Inflammatory macrophage treated with lipopolysaccharide for 4 hours (primary cell): ENCODE data around the gene TMC1.
"Not testable (repeated sequence)": the region's sequence is repeated elsewhere in the genome, so short reads cannot be mapped to it uniquely, and the experiment has no call there.

Experiments used
- DNase-seq: peaks from one replicate; pipeline ENCODE4 v3.0.0-alpha.2; 2020

Gene TMC1

DNA sequence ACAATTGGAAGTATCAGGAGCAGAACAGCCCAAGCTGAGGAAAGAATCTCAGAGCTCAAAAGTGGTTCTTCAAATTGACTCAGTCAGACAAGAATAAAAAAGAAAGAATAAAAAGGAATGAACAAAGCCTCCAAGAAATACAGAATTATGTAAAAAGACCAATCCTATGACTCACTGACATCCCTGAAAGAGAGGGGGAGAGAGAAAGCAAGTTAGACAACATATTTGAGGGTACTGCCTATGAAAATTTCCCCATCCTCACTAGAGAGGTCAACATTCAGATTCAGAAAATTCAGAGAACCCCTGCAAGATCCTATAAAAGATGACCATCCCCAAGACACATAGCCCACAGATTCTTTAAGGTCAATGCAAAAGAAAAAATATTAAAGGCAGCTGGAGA lies 258.2 kb downstream of the TMC1 start:
- no peak for DNase-seq

DNA sequence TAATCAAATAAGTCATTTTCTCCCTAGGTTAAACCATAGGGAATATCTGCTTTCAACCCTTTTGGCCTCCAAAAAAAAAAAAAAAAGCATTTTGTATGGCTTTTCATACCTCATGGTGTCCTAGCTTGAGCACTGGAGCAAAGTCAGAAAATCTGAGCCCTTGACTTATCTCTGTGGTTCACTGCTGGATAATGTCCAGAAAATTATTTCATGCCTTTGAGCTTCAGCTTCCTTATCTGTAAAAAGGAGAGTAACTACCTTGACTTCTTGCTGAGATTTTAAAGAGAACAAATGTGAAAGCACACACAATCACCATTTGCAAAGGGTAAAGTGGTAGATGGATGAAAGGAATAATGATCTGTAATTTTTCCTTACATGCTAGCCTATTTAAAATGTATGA lies 265.5 kb downstream of the TMC1 start:
- no peak for DNase-seq

DNA sequence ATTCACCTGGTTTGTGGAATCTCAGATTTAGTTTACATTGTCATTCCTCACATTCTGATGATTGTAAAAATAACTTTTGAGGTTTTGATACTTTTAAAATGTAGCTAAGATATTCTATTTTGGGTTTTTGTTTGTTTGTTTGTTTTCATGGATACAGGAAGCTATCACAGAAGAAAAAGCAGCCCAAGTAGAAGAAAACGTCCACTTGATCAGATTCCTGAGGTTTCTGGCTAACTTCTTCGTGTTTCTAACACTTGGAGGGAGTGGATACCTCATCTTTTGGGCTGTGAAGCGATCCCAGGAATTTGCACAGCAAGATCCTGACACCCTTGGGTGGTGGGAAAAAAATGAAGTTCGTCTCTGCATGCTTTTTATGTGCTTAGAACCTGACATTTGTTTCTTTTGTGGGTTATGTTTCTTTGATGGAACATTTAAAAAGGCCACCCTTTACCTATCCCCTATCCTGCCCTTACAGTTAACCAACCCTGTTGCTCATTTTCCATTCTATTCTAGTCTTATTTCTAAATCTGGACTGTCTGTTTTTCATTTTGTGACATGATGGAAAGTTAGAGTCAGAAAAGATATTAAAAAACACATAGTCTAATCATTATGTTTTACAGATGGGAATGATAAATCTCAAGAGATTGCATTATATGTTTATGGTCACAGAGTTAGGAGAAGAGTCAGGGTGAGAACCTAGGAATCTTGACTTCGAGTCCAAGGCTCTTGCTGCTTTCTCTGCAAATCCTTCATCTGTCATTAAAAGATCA lies 267.7 kb downstream of the TMC1 start:
- no peak for DNase-seq

DNA sequence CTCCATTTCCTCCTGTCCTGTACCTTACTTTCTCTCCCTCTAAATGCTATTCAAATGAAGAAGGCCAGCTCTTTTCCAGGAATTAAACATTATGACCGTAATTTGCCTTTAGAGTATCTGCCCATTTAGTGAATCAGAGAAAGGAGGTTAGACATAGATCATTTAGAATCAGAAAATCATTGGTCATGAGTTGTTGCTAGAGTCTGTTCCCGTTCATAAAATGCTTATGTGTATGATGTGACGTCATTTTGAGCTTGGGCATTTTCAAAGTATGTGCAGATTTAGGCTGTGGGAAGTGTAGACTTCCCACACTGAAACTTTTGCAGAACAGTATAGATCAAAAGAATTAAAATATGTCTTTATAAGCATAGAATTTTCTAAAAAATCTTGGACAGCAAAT lies 268.5 kb downstream of the TMC1 start:
- no peak for DNase-seq

DNA sequence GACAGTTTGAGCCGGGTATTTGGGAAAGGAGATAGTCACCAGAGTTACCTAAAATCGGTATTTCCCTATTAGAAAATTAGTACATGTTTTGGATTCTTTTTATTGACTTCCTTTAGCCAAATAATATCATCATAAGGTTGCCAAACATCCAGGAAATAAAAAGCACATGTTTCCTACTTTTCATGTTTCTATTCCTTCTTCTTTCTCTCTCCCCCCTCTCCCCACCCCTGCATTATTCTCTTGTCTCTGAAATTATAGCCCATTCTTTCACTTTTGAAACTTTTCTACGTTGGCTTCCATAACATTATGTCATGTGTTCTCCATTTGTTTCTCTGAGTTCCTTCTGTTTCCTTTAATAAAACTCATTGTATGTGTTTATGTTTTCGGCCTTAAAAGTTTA lies 269.6 kb downstream of the TMC1 start:
- peak; percentile 2 for DNase-seq

DNA sequence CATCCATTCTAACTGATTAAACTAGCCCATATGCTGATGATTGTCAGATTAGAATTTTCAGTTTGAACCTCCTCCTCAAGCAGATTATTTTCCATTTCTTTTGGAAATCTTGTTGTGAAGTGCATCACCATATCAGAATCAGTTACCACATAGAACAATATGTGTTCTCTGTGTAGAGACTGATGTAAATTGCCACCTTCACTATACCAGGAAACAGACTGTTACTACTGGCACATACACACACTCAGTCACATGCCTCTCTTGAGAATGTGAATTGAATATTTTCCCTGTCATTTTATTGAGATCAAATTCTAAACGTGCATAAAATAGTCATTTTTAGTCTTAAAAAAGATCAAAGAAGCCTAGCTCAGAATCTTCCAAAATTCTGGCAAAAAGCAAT lies 270.0 kb downstream of the TMC1 start:
- no peak for DNase-seq

DNA sequence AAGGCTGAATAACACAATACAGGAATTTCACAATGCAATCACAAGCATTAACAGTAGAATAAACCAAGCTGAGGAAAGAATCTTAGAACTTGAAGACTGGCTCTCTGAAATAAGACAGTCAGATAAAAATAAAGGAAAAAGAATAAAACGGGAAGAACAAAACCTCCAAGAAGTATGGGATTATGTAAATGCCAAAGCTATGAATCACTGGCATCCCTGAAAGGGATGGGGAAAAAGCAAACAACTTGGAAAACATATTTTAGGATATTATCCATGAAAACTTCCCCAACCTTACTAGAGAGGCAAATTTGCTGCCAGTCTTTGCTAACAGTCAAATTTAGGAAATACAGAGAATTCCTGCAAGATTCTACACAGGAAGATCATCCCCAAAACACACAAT lies 273.5 kb downstream of the TMC1 start:
- DNase-seq = no peak

DNA sequence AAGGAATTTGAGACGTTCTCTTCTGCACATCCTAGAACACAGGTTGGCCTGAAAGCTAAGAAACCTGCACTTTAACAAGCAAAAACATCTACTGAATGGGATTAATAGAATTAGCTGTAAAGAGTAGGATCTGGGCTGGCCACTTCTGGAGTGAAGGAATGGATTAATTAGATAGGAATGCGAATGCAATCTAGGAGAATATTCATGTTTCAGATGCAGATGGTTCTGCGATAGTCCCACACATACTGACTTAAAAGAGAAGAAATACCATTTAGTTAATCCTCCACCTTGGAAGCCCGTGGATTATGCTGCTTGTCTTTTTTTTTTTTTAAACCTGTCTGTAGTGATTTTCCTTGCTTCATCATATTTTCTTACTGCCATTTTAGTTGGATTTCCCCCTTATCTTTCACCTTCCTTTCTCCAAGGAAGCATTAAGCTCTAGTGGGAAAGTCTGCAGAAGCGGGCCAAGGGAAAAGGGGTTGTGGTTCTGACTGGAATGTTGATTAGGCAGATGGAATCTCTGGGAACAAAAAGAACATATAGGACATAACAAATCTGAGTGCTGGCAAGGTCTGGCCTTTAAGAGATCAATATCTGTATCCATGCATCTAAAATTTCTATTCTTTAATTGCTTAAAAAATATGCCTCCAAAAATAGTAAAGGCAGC lies 279.1 kb downstream of the TMC1 start:
- DNase-seq = no peak

DNA sequence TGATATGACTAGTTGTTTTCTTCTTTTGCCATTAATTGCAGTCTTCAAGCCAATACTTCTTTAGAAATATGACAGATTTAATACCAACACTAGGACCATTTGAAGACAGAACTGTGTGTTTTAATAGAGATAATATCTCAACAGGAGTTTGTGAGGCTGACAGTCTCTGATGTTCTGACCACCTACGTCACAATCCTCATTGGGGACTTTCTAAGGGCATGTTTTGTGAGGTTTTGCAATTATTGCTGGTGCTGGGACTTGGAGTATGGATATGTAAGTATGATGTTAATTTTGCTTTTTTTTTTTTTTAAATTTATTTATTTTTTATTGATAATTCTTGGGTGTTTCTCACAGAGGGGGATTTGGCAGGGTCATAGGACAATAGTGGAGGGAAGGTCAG lies 283.8 kb downstream of the TMC1 start:
- DNase-seq = no peak

DNA sequence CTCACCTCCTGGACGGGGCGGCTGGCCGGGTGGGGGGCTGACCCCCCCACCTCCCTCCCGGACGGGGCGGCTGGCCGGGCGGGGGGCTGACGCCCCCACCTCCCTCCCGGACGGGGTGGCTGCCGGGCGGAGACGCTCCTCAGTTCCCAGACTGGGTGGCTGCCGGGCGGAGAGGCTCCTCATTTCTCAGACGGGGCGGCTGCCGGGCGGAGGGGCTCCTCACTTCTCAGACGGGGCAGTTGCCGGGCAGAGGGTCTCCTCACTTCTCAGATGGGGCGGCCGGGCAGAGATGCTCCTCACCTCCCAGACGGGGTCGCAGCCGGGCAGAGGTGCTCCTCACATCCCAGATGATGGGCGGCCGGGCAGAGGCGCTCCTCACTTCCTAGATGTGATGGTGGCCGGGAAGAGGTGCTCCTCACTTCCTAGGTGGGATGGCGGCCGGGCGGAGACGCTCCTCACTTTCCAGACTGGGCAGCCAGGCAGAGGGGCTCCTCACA lies 285.0 kb downstream of the TMC1 start:
- not testable (repeated sequence) for DNase-seq

DNA sequence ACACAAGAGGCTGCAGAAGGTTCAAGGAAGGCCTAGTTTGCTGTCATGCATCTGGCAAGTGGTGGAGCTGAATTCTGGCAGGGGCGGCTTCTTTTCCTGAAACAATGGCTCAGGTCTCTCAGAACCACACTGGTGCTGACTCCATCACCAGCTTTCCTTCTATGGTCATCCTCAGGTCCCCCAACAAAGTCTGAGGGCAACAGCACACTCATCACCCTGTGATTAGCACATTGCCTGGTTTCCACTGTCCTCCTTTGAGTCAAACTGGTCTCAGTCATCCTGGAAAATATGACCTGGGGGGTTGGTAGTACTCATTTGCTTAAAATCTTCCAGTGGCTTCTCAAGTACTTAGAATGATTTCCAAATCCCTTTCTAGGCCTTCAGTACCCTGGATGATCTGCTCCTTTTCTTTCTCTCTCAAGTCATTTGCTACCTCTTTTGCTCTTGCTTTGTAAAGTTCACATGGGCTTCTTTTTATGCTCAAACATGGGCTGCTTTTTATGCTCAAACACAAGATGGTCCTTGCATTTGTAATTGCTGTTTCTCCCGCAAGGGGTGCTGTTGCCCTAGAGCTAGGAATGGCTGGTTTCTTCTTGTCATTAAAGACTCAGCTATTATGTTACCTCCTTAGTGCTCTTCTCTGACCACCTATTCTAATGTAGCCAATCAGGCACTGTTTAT lies 286.5 kb downstream of the TMC1 start:
- no peak for DNase-seq

DNA sequence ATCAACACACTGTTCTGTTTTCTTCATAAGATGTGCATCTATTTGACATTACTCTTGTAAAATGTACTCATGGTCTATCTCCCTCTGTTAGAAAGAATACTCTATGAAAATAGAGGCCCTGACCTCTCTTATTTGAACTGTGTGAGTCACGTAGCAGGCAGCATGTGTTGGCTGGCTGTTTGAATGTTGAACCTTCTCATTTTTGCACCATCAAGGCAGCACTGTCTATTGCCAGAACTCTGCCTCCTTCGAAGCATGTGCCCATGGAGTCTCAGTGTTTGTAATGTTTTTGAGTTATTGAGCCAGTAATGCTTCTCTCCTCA lies 287.0 kb downstream of the TMC1 start:
- no peak for DNase-seq

DNA sequence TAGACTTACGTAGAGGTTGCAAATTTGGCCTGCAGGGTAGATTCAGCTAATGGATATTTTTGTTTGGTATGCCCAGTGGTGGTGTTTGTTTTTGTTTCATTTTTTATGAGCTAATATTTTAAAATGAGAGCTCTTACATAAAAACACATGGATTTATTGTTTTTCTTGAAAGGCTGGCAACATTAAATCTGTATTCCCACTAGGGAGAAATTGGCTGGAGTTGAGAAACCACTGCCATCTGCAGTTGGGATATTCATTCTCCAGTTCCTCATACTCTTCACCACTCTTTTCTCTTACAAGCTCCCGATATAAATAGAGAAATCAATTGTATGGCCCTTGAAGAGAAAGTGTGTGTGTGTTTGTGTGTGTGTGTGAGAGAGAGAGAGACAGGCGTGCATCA lies 288.2 kb downstream of the TMC1 start:
- no peak for DNase-seq

DNA sequence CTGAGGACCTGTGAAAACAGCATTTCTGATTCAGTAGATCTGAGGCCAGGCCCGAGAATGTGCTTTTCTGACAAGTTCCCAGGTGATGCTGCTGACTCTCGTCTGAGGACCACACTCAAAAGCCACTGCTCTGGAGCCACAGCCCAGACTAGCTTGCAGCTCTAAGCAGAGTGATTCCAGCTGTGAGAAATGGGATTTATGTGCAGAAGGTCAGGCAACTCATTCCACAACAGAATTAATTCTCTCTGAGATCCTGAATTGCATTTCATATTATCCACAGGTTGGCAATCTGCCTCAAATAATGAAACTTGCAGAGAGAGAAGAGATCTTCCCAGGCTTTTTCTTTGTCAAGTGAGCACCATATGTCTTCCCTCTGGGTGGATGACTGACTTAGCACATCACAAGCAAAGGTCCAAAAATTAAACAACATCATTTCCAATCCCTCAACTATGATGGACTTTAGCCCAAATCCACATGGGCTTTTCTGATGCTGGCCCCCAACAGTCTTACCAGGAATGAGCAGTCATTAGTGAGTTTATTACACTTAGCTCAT lies 291.2 kb downstream of the TMC1 start:
- no peak for DNase-seq

DNA sequence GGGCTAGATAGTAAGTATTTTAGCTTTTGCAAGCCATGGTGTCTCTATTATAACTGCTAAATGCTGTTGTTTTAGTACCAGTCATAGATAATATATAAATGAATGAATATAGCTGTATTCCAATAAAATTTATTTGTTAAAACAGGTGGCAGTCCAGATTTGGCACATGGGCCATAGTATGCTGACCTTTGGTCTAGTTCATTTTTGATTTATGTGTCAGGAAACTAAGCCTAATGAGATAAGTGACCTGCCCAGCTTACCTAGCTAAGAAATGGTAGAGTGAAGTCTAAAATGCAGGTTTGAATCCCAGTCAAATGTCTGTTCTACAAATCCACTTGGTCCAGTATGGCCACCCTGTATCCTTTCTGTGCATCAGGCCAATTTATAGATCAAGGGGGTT lies 292.1 kb downstream of the TMC1 start:
- DNase-seq = no peak

DNA sequence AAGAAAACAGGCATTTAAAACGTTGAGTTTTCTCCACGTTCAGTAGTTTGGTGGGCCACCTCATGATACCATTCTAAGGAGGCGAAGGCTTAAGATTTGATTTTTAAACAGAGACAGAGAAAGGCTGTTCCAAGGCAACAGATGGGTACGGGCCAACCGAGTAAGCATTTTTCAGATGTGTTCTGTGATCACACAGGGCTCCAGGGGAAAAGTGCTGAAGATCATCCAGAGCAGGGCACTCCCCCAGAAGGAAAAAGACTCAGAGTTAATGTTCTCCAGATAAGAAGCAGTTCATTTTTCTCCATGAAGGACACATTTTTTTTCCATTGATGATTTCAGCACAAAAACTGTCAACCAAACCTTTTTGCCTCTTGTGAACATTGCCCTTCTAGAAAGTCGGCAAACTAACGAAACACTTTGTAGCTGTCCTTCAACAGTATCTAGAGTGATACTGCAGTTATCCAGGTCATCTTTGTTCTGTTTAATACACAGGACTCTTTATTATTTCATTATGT lies 292.7 kb downstream of the TMC1 start:
- DNase-seq = no peak

DNA sequence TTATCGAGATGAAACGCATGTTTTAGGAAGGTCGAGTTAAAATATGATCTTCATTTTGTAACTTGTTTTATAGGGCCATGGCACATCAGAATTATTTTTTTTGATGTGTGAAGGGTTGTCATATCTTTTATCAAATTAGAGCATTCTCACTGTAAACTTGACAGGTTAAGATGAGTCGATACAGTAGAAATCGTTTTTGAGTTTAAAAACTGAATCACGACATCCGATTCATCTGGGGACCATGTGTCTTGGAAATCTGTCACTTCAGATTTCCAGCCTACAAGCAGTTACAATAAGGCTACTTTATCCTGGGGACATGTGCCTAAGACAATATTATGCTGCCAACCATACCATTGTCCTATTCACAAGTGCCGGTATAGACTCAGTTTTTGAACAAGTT lies 295.3 kb downstream of the TMC1 start:
- DNase-seq = no peak

DNA sequence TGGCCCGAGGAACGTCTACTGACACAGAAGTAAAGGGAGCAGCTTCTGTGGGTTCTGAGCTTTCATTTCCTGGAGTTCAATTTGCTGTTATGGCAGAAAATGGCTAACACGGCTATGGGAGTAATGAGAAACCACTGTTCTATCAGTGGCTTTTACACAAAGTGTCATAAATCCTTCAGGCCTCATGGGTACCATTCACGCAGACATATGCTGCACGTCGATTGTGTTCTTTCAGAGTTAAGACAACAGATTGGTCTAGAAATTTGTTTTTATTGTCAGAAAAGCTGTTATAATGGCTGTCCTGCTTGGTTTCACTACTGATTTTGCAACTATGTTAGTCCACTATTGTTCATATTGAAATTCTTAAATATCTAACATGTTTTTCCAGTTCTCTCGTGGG lies 296.0 kb downstream of the TMC1 start:
- DNase-seq = no peak

DNA sequence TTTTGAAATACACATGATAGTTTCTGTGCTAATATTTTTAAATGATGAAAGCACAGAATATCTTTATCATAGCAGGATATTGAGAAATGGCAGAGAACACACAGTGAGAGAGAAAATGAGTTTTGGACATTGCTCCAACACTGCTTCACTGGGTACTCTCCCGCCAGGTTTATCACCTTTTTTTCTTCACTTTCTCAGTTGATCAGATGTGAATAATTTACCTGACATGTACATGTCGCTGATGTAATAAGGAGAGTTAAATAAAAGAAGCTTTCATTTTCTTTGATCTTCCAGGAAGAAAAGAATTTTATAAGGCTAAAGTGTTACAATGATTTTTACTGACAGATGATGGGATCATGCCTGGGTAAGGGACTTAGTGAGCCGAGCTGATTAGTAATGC lies 297.0 kb downstream of the TMC1 start:
- no peak for DNase-seq

DNA sequence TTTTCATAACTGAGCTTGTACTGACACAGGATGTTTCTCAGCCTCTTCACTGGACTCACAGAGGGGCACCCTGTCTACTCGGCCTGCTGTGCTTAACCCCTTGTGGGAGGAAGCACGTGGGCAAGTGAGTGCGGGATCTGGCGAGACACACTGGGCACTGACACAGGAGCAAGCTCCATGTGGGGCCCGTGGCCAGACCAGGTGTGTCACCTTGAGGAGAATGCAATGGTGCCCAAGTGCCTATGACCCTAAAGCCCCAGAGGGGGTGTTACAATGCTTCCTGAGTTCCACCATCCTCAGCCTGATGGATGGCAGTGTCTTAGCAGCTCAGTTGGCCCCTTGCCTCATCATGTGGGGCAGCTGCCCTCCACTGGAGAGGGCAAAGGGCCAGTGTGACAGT lies 302.6 kb downstream of the TMC1 start:
- no peak for DNase-seq

DNA sequence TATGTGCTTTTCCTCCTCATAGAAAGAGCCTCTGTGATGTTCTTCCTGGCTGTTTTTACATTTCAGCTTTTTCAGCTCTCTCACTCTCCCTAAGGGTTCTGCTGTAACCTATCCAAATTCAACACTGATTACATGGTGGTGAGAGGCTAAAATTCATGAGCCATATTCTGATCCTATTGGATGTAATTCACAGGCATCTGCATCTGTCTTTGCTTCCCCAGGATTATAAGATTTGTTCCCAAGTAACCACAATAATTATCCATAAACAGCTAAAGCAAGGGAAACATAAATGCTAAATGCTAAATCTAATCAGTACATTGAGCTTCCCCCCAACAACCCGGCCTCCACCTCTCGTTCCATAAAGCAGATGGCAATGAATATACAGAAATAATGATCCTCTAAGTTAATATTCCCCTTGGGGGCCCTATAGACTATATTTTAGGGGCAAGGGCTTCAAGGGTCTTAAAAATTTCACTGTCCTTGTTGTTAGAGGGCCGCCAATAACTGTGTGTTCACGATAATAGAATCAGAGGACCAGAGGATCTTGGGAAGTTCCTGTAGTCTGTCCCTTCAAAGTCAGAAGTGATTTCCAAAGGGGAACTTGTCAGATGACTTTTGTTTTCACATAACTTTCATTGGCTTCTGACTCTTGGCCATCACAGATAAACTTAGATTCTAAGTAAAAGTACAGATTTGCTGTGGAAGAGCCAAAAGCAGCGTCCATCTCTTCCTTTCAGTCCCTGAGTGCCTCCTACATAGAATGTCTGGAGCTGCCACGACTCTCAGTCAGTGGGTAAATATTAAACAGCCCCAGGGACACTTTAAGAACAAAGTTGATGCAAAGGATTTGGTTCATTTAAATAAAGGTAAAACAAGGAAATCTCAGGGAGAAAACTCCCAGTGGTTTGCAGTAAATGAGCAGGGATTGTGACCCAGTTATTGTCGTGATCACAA lies 305.9 kb downstream of the TMC1 start:
- peak; percentile 10 for DNase-seq

DNA sequence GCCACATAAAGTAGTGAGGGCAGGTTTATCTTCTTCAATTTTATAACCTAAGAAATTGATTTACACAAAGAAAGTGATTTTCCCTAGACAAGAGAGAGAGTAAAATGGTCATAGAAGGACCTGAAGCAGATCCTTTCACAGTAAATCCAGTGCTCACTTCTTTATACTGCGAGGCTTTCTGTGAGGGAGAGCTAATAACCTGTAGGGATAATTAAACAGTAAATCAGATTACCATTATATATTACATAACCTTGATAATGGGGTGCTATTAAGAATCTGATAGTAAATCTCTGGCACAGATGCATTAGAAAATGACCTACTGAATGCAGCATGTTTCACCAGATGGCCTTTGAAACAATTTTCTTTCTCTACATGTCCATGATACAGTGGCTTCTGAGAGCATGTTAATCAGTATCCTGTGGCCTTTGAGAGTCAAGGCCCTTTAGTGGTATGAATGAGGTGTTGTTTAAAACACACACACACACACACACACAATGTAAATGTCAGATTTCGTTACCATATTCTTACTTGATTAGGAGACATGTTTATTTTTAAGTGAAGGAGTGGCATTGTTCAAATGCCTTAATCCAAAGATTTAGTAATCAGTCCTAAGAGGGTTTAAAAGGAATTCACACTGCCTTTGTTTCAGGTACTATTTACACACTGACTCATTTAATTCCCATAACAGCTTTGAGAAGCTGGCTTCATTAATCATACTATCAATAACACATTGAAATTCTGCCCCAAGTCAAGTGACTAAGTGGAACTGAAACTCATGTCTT lies 306.7 kb downstream of the TMC1 start:
- DNase-seq = peak; percentile 30
